ENCODE results near the gene HECA. TPM values are rescaled to one million over a fixed set of nuclear protein-coding genes. Genes with fewer than 3 reads are reported as not detected.

The HECA gene
- total RNA-seq, 1 experiment from 2014 or later, result 9.4 TPM

GRCh38 chr6:139142262-139142661 is 7.4 kb downstream of the HECA start (continued):
- no peak for TF ChIP-seq FOXJ3 (CRISPR knock-in tag; IDR thresholded peaks at IDR 0.05; ENCODE audit: borderline replicate concordance)

- no peaks in the 10 kb centered on the region for H3K36me3 Mint-ChIP-seq
- TF ChIP-seq USF1 (CRISPR knock-in tag; IDR thresholded peaks at IDR 0.05) (no peak), FOXP4 (CRISPR knock-in tag; IDR thresholded peaks at IDR 0.05) (no peak), ZNF671 (CRISPR knock-in tag; IDR thresholded peaks at IDR 0.05) (no peak), RORB (CRISPR knock-in tag; IDR thresholded peaks at IDR 0.05) (no peak), RELA (CRISPR knock-in tag; IDR thresholded peaks at IDR 0.05; ENCODE audit: borderline replicate concordance) (no peak), ARID4B (CRISPR knock-in tag; IDR thresholded peaks at IDR 0.05; ENCODE audit: borderline replicate concordance) (no peak), TEAD4 (CRISPR knock-in tag; IDR thresholded peaks at IDR 0.05) (no peak), ZBTB21 (CRISPR knock-in tag; IDR thresholded peaks at IDR 0.05; ENCODE audit: borderline replicate concordance) (no peak), ATF2 (CRISPR knock-in tag; IDR thresholded peaks at IDR 0.05; ENCODE audit: borderline replicate concordance, low read depth) (no peak), CREB1 (CRISPR knock-in tag; IDR thresholded peaks at IDR 0.05) (no peak), HMGXB4 (CRISPR knock-in tag; IDR thresholded peaks at IDR 0.05) (no peak), GRHL2 (CRISPR knock-in tag; IDR thresholded peaks at IDR 0.05; ENCODE audit: insufficient replicate concordance, severe bottlenecking) (no peak), GTF2I (CRISPR knock-in tag; conservative IDR thresholded peaks at IDR 0.05) (no peak)
- H3K27ac Mint-ChIP-seq, result no peak overlapping the region
- H3K27me3 Mint-ChIP-seq (ENCODE audit: low read depth), result no peaks in the 10 kb centered on the region
- CTCF ChIA-PET, result interaction anchor here (0.8 kb wide), 1 partner anchor 107 kb away, joined by 7 read pairs; no protein-coding TSS in a partner anchor
- ATAC-seq (no peak), DNase-seq (ENCODE audit: low spot score) (no peak)
- no peaks in the 10 kb centered on the region for H3K9me3 Mint-ChIP-seq
- peaks cover 17% of the 10 kb centered on the region for H3K4me1 Mint-ChIP-seq
- POLR2A ChIA-PET, result no interaction called here
- H3K4me3 Mint-ChIP-seq, result no peak overlapping the region
Measured at GRCh38 chr6:139143111-139143510, 8.2 kb downstream of the HECA start.
